ENCODE measurements around the gene SCO1.

Gene SCO1

DNA sequence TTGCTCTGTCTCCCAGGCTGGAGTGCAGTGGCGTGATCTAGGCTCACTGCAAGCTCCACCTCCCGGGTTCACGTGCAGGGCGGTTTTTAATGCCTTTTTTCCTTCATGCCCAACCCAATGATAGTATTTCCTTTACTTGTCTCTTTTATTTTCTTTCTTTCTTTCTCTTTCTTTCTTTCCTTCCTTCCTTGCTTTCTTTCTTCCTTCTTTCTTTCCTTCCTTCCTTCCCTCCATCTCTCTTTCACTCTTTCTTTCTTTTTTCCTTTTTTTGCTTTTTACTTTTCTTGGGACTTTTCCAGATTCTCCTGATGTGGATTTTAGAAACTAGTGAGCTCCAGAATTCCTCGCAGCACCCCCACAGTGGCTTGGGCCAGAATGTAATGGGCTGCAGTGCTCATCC lies 43.3 kb downstream of the SCO1 start:
- no peak for DNase-seq (ENCODE audit: low read depth, low spot score)

DNA sequence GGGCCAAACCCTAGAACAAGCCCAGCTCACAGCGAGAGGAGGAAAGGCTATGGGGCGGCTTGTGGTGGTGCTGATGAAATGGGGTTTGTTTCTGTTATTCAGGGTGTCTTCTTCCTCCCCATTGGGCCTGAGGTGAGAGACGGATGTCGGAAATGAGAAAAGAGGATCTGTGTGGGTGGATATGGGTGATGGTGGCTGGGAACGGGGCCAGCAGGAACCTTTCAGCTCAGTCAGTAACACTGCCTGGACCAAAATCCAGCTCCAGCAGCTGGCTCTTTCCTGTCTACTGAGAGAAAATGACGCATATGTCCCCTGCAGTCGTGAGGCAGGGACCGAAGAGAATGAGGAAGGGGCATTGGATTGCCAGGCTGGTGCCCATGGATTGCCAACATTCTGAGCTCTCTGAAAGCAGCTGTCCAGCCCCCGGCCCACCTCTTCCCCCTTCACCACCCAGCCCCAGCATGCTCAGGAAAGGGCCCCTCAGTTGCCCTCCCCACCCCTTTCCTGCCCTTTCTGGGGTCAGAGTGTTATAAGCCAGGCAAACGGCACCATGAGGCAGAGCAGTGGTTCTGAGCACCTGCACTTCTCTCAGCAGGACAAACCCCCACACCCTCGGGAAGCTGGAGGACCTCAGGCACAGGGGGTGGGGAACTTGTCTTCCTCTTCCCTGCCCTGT lies 44.2 kb downstream of the SCO1 start:
- no peak for DNase-seq (ENCODE audit: low read depth, low spot score)

DNA sequence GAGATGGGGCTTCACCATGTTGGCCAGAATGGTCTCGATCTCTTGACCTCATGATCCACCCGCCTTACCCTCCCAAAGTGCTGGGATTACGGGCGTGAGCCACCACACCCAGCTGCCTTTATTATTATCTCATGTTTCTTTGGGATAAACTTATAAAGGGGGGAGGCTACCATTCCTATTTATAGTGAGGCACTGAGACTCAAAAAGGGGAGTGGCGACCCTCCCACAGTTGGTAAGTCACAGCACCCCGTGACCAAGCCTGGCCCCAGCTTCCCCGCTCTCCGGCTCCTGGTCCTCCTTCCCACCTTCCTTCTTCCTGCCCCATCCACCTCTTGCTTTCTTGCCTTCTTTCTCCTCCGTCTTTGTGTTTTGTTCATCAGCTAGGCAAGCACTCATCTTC lies 45.4 kb downstream of the SCO1 start:
- no peak for DNase-seq (ENCODE audit: low read depth, low spot score)

DNA sequence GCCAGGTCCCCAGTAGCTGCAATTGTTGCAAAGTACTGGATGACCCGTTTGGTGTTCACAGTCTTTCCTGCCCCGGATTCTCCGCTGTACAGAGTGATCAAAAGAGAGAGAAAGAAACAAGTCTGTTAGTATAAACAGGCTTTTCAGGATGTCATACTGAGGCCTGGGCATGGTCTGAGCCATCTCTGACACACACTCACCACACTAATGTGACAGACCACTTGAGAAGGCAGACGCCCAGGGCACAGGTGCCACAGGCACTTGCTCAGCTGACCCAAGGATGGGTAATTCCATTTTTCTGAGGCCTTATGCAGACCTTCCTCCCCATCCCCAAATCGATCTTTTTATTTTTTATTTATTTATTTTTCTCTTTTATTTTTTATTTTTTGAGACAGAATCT lies 47.7 kb downstream of the SCO1 start:
- DNase-seq (ENCODE audit: low read depth, low spot score): no peak

DNA sequence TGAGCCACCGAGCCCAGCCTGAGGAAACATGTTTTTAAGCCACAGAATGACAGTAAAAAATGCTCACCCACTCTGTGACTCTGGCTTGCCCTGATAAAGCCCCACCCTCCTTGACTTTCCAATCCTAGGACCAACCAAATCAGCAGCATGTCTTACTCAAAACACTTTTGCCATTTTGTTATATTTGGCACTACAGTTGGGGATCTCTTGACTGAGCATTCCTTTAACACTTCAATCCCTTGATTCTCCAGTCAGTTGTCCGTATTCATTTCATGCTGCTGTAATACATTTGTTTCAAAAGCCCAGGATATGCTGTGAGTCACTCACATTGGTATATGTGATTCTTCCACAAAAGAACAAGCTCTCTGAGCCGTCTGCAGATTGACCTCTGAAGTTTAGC lies 48.4 kb downstream of the SCO1 start:
- peak; percentile 30 for DNase-seq (ENCODE audit: low read depth, low spot score)

DNA sequence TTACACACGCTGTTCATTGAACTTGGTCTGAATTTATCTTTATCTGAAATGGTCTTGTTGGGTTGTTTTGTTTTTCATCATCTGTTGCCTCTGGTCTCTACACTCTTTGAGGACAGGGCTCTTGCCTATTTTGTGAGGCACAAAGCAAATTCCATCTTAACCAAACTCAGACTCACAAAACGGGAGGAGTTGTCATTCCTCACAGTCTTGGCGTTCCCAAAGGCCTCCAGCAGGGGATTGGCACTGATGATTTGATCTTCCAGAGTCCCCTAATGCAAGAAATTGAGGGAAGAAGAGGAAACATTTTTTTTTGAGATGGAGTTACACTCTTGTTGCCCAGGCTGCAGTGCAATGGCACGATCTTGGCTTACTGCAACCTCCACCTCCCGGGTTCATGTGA lies 49.0 kb downstream of the SCO1 start:
- DNase-seq (ENCODE audit: low read depth, low spot score): no peak

DNA sequence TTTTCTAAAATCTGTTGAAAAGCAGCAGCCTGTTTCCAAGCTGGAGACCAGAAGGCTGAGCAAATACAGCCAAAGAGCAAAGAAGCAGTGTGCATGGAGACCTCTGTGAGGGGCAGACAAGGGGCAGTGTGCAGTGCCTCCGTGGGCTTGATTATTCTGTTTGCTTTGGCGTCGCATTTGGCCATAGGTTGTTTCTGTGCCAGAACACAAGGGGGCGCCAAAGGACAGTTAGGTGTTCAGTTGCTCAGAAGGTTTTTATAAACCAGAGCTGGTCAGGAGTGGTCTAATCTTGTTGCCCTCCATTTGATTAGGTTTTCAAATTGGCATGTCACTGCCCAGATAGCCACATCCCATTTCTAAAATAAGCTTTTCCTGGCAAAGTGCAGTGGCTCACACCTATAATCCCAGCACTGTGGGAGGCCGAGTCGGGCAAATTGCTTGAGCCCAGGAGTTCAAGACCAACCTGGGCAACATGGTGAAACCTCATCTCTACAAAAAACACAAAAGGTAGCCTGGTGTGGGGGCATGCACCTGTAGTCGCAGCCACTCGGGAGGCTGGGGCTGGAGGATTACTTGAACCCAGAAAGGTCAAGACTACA lies 50.8 kb downstream of the SCO1 start:
- DNase-seq (ENCODE audit: low read depth, low spot score): peak; percentile 88

DNA sequence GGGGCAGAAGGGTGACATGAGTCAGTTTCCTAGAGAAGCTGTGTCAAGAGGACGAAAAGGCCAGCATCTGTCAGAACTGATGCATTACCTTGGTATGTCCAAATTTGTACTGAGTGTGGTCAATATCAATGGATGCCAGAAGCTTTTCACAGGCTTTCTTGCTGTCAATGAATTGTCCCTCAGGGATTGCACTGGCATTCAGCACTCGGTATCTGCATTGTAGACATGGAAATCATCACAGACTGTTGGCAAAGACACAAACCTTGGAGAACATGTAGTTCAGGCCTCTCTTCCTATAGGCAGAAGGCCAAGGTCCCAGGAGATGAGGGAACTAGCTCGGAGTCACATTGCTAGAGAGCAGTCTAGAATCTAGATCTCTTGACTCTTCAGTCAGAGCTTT lies 56.9 kb downstream of the SCO1 start:
- DNase-seq (ENCODE audit: low read depth, low spot score): no peak

DNA sequence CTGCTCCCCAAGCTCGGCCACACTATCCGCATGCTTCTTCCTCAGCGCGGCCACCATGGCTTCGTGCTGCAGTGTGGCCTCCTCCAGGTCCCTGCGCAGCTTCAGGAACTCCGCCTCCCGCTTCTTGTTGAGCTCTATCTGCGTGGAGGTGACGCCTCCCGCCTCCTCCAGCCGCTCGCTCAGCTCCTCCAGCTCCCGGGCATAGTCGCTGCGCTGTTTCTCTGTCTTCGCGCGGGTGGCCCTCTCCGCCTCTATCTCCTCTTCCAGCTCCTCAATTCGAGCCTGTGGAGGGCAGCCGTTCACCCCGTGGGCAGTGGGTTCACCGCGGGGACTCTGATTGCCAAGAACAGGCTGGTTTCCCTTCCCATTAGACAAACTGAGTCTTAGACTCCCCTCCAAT lies 59.2 kb downstream of the SCO1 start:
- no peak for DNase-seq (ENCODE audit: low read depth, low spot score)

DNA sequence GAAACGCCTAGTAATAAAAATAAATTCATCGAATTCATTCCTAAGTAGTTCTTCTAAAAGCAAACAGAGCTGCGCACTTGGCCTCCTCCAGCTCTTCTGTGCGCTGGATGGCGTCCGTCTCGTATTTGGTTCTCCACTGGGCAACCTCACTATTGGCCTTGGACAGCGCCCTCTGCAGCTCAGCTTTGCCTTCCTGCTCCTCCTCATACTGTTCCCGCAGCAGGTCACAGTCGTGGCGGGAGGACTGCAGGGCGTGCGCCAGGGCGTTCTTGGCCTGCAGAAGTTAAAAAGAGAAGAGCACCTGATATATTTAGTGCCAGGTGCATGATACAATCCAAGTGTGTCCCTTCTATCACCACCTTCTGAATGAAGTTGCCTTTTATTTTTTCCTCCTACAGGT lies 62.0 kb downstream of the SCO1 start:
- DNase-seq (ENCODE audit: low read depth, low spot score): no peak

DNA sequence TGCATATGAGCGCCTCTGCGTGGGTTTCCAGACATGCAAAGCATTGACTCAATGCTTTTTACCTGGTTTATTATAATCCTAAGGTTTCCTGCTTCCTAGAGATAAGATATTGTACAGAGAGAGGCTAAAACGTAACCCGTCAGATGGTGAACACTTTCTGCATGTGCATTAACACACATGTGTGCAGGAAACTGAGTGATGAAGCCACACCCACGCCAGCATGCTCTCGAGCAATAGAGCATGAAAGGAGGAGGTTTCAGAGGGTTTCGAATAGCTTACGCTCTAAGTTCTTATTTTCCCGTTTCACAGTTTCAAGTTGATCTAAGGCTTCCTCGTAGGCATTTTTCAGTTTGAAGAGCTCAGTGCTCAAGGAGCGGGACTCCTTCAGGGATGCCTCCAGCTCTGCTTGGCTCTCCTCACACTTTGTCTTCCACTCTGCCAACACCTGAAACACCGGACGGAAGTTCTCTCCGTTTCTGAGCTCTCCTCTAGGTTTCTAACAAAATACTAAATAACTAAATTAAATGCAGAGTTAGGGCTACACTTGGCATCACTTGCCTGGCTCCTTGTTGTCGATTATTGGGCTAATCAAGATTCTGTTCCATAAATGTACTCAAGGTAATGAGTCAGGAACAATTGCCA lies 63.5 kb downstream of the SCO1 start:
- DNase-seq (ENCODE audit: low read depth, low spot score): no peak

DNA sequence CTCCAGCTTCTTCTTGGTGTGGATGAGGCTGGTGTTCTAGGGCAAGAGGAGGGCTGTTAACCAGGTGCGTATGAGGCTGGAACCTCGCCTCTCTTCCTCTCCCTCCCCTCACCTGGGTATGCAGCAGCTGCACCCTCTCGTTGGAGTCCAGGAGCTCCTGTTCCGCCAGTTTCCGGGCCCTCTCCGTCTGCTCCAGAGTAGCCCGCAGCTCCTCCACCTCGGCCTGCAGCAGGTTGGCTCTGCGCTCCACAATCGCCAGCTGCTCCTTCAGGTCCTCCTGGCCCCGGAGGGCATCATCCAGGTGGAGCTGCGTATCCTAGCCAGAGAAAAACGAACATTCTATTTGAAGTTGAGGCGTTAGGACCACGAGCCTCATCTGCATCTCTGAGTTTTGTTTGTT lies 65.6 kb downstream of the SCO1 start:
- DNase-seq (ENCODE audit: low read depth, low spot score): no peak

DNA sequence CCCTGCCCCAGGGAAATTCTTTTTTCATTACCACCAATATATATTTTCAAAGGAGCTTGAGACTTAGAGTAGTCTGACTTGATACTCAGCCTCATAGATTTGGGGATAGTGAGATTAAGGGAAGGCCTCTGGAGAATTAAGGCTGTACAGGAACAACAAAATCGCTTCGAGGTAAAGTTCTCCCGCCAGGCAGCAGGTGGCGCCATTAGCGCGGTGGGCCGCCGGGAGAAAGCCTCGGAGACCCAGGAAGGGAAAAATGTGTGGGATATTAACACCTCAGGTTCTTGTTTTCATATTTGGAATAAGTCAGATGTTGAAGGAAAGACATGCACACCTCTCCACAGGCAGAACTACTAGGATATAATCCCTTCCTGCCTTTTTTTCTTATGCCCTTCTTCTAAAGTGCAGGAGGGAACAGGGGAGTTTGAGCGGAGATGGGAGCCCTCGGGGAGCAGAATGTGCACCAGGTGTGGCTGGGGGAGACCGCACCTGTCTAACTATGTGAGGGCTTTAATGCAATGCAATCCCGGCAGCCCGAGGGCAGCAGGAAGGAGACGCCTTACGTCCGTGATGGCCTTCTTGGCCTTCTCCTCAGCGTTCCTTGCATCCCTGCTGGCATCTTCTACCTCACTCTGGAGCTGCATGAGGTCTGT lies 66.2 kb downstream of the SCO1 start:
- peak; percentile 60 for DNase-seq (ENCODE audit: low read depth, low spot score)

DNA sequence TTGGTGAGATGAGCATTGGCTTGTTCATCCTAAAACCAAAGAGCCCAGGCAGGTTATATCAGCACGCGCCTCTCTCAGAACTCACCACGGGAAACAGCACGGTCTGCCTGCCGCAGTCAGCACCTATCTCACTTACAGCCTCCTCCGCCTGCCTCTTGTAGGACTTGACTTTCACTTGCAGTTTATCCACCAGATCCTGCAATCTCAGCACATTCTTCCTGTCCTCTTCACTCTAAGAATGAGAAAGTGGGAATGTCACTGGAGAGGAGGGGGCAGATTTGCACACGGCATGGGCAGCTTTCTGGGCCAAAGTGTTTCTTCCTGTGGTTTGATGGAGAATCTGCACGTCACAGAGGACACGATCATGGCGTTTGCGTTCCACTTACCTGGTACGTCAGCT lies 67.6 kb downstream of the SCO1 start:
- DNase-seq (ENCODE audit: low read depth, low spot score): no peak

DNA sequence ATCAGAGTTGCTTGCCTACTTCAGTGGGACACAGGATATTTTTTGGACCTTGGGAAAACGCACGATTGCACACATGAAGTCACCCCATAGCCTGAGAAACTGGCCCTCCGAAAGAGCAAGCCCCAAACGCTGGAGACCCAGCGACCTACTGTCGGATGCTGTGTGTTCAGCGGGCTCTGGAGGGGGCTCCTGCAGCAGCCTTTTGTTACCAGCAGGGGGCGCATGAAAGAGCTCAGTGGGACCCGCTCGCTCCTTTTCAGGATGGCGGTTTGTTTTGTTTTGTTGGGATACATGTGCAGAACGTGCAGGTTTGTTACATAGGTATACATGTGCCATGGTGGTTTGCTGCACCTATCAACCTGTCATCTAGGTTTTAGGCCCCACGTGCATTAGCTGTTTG lies 68.6 kb downstream of the SCO1 start:
- no peak for DNase-seq (ENCODE audit: low read depth, low spot score)

DNA sequence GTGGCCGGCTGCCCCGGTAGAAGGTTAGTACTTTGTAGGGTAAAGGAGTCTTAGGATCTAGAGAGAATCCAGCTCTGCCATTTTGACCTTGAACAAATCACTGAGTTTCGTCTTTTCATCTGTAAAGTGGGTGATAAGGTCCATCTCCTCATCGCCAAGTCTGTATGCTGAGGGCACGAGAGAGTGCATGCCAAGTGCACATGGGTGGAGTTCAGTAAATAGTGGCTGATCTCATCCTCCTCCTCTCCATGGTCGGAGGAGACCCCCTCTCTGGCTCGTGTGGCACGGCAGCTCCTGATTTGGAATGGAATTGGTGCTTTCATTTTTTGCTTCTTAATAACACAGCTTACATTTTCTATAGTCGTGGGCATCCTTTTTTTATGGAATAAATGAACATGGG lies 70.9 kb downstream of the SCO1 start:
- DNase-seq (ENCODE audit: low read depth, low spot score): no peak

DNA sequence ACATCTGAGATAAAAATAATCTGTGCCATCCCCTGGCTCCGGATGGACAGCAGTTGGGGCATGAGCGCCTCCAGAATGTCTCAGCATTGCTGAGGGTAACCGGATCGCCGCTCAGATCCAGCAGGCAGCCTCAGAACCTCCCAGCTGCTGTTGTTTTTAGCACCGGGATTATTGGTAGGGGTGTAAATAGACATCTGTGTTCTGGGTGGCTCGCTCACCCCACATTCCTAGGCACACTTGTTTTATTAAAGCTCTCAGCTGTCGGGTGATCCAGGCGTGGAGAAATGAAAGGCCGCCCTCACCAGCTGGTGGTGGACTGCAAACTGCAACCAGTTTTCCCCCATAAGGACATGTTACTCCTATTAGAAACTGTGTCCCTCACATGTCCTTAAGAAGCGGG lies 72.4 kb downstream of the SCO1 start:
- no peak for DNase-seq (ENCODE audit: low read depth, low spot score)

DNA sequence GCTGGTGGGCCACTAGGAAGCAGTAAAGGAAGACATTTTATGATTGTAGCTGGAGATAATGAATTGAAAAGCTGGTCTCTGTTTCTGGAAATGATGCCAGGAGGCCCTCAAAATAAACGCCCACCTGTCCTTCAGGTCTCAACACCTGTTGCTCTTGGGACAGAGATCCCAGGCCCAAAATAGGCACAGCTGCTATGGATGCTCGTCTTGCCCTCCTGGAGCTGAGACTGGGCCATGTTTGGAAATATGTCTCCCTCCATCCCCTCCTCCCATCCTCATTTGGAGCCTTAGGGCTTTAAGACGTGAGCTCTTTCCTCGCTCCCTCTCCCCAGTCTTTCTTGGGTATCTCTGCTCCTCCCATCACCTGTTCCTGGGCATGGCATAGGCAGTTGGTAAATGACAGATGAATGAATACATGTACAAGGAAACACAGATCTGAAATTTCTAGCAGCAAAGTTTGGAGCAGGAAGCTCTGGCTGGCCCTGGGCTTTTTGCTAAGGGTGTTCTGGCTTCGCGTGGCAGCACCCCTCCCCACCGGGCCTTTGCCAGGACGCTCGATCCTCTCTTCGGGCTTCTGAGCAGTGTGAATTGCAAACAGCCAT lies 73.5 kb downstream of the SCO1 start:
- no peak for DNase-seq (ENCODE audit: low read depth, low spot score)

DNA sequence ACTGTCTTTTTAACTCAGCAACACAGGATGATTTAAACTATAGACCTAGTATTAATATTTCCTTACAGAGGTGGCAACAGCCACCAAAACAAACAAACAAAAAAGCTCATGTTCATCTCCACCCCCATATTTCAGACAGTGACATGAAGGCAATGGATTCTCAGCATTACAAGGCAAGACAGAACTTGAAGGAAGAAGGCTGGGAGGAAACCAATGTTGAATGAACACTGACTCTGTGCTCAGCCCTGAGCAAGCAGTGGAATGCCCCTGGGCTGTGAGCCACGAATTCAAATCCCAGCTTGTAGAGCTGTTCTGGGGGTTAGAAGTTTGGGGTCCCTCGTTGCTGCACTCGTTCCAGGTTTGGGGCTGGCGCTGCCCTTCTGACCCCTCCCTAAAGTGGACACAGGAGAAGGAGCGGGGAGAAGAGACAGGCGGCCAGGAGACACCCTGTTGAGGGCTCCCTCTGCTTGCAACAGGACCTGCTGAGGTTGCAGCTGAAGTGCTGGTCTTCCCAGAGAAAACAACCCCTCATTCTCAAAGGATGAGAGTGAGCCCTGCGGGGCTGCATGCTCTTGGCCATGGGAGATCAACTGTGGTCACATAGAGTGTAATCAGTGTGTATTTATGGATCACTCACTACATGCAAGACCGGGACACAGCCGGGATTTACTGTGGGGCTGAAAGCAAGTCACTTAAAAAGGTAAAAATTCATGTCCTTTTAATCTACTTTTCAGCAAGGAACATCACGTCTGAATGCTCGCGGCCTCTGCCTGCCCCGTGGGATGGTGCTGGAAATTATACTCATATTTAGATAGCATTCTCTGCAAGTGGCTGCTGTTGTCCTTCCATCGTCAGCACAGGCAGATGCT lies 74.5 kb downstream of the SCO1 start:
- no peak for DNase-seq (ENCODE audit: low read depth, low spot score)

Data from astrocyte of the hippocampus (primary cell).